Heart left ventricle (tissue), 16 donors: Measurements from ENCODE around the gene THADA. TPM values are rescaled to one million over a fixed set of nuclear protein-coding genes. Genes with fewer than 3 reads are reported as not detected.

ENCODE experiments used
- ATAC-seq, 4 donors: fragments of 200-7000 bp; cut with Tn5 transposase; one replicate each; pipeline ENCODE4 v1.9.1; 2020 to 2022; ENCODE audit warnings: moderate library complexity in 4 of 4, mild to moderate bottlenecking in 3 of 4, moderate number of reproducible peaks in 1 of 4
- DNase-seq, 5 donors: peaks; one replicate each; pipeline ENCODE4 v3.0.0-alpha.2; 2020
- H3K27ac ChIP-seq, 12 donors: fragments of 200-600 bp; sonication (generic) in 4 of 12; one replicate each; pipeline versions ENCODE4 v1.5.0 to v1.8.0; 2016 to 2022; ENCODE audit warnings: mild to moderate bottlenecking in 2 of 12
- H3K27me3 ChIP-seq, 9 donors: fragments of 200-600 bp; sonication (generic) in 2 of 9; one replicate each; pipeline versions ENCODE4 v1.5.1 to v1.8.0; 2016 to 2022; ENCODE audit warnings: mild to moderate bottlenecking in 3 of 9
- H3K36me3 ChIP-seq, 9 donors: fragments of 200-600 bp; sonication (generic) in 2 of 9; one replicate each; pipeline versions ENCODE4 v1.5.0 to v1.8.0; 2018 to 2022; ENCODE audit warnings: mild to moderate bottlenecking in 2 of 9
- H3K4me1 ChIP-seq, 12 donors: fragments of 200-600 bp; sonication (generic) in 4 of 12; one replicate each; pipeline versions ENCODE4 v1.5.0 to v1.8.0; 2016 to 2022; ENCODE audit warnings: mild to moderate bottlenecking in 3 of 12
- H3K4me3 ChIP-seq, 12 donors: fragments of 200-600 bp; sonication (generic) in 4 of 12; one replicate each; pipeline versions ENCODE4 v1.5.0 to v1.8.0; 2017 to 2022; ENCODE audit warnings: mild to moderate bottlenecking in 9 of 12, moderate library complexity in 4 of 12
- H3K9me3 ChIP-seq, 12 donors: fragments of 200-600 bp; sonication (generic) in 4 of 12; one replicate each; pipeline versions ENCODE4 v1.5.0 to v1.8.0; 2016 to 2022; ENCODE audit warnings: mild to moderate bottlenecking in 1 of 12
- POLR2A ChIP-seq, 2 donors: fragments of 450-650 bp; IDR thresholded peaks; one replicate each; pipeline ENCODE4 v1.6.1; 2017; ENCODE audit warnings: antibody characterized with exemption in 2 of 2, mild to moderate bottlenecking in 2 of 2, moderate library complexity in 2 of 2
- WGBS, 4 donors: extraction: QIAGEN DNeasy Blood & Tissue Kit in 2 of 4; methylation state at CpG; one replicate each; pipeline versions ENCODE4 v1.1.5 to v1.1.7; 2013 to 2018; 5-methylcytosine and 5-hydroxymethylcytosine counted together
- intact Hi-C, 10 donors: fragments of 100-400 bp; cut with DNase I; formaldehyde crosslinking; loops; one replicate each; pipeline versions ENCODE4 v1.11.1 to v1.14.2; 2022
- polyA plus RNA-seq, 2 donors: library from polyadenylated mRNA; stranded (reverse); fragments of 200-250 nt; gene quantifications; one replicate each; pipeline ENCODE4 v1.2.3, GENCODE V29; 2013
- total RNA-seq, 9 donors: library from RNA; depleted of rRNA in 2 of 9; stranded (reverse); fragments of >200 nt in 2 of 9; fragmentation: NEBNext Ultra II Directional in 3 of 9; extraction: Animal tissue kit (Norgen Biotek cat#: 25700) in 3 of 9; gene quantifications; one replicate each; pipeline versions ENCODE4 v1.1.0 to v1.2.4, GENCODE V29; 2016 to 2023
- TF ChIP-seq, protein P1 (sequence below), 12 donors: fragments of 200-600 bp; sonication (generic) in 4 of 12; IDR thresholded peaks; one replicate each; pipeline versions ENCODE4 v1.5.0 to v1.8.0; 2018 to 2022; ENCODE audit warnings: antibody characterized with exemption in 12 of 12, mild to moderate bottlenecking in 5 of 12
- donor health status: ischemic (EF 13 %, LVEDD 7.1; RV severe dilation, severe dysfunction).
- donor health status: healthy with polysubstance abuse.
- donor health status: DM: no; HTN: yes; CAD: no.
- donor health status: DM: no; HTN: no; CAD: no.
- donor health status: ischemic (EF 25% LVEDD 6.9; RV normal size, moderate dysfunction).
- donor health status: ischemic (EF 25% LVEDD 5.7; RV mildly dilated, moderate dysfunction).
- donor health status: healthy.
- donor health status: DM: yes; HTN: yes; CAD: no.
- donor health status: ischemic (EF 35%, LVEDD 5.7; RV mildly dilated, moderate dysfunction).
- donor health status: nonischemic (EF 11% LVEDD 7.7; RV severe dilation, severe dysfunction).
- donor health status: DM: yes; HTN: yes; CAD: no.
- donor health status: PGD.
- donor health status: ischemic (EF 29% LVEDD 5.4; RV normal size, mild dysfunction).
- donor health status: nonischemic (EF 23%, LVEDD 6.1; RV moderate dilation, normal function).

Gene THADA
- total and polyA plus RNA-seq, 11 donors = 6.8 to 21.4 (median 13.0) TPM

DNA sequence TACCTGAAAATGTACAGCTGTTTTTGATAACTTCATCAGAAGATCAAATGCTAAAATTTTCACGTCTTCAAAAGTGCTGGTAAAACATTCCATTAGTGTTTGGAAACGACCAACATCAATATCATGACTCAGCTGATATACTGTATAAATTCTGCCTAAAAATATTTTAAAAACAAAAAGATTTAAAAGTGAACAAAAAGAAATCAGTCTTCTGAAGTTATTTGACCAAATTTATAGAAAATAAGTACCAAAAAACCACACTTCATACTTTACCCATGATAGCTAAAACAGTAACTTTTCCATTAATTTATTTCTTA is 35.6 kb downstream of the THADA start:
- 82 to 90% (median 86%) methylated on average over 2 of the region's 2 CpGs for WGBS, 4 donors
- no peak for ATAC-seq
- H3K36me3 ChIP-seq = peaks cover 0 to 99% (median 85%) of the 10 kb centered on the region in 9 donors

DNA sequence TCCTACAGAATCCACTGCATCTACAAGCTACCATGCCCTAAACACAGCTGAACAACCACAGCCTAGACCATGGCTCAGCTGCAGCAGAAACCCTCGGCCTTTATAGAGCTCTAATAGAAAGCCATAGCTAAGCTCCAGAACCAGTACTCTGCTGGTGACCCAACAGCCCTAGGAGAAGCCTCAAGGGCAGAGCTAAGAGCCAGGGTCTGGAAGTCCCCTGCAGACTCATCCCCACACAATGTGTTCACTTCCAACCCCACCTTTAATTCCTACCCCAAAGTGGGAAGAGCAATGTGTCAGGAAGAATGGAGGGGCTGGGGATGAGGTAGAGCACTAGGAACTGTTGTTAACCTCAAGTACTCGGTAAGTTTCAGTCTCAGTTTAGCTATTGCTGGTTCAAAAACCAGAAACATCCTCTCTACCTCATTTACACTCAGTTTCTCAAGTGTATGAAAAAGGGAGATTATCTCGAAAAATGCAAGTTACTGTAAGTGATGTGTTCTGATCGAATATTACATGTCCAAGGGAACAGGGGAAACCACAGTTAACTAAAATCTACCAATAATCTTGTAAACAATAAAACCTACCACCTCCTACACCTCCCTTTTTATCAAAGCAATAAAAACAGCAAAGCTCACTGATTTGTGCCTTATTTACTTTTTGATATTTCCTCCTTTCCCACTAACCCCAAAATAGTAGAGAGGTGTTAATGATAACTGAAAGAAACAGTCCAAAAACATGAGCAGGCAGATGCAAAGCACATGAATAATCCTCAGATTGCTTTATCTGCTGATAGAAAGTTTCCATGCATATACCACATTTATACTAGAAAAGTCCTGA is 36.2 kb downstream of the THADA start:
- WGBS, 4 donors = 90 to 97% (median 94%) methylated on average over 4 of the region's 4 CpGs
- H3K27me3 ChIP-seq = no peaks in the 10 kb centered on the region
- H3K4me3 ChIP-seq = no peak overlapping the region
- no peak for ATAC-seq
- peaks cover 0 to 4% (median 0%) of the 10 kb centered on the region in 12 donors for H3K4me1 ChIP-seq
- TF ChIP-seq, protein P1, sequence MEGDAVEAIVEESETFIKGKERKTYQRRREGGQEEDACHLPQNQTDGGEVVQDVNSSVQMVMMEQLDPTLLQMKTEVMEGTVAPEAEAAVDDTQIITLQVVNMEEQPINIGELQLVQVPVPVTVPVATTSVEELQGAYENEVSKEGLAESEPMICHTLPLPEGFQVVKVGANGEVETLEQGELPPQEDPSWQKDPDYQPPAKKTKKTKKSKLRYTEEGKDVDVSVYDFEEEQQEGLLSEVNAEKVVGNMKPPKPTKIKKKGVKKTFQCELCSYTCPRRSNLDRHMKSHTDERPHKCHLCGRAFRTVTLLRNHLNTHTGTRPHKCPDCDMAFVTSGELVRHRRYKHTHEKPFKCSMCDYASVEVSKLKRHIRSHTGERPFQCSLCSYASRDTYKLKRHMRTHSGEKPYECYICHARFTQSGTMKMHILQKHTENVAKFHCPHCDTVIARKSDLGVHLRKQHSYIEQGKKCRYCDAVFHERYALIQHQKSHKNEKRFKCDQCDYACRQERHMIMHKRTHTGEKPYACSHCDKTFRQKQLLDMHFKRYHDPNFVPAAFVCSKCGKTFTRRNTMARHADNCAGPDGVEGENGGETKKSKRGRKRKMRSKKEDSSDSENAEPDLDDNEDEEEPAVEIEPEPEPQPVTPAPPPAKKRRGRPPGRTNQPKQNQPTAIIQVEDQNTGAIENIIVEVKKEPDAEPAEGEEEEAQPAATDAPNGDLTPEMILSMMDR (IDR thresholded peaks at IDR 0.05) = no peak
- no peak for TF ChIP-seq POLR2A (IDR thresholded peaks at IDR 0.05)
- H3K36me3 ChIP-seq = peaks cover 0 to 99% (median 80%) of the 10 kb centered on the region in 9 donors
- peak overlapping the region in 1 of 12 donors; percentile 8 for H3K27ac ChIP-seq
- H3K9me3 ChIP-seq = no peaks in the 10 kb centered on the region
- intact Hi-C loops = no loop called here
- DNase-seq = no peak

More for the DNA sequence above, 35.6 kb downstream of the THADA start:
- Histone ChIP-seq H3K27ac (no peak overlapping the region), H3K4me3 (no peak overlapping the region), H3K9me3 (no peaks in the 10 kb centered on the region), H3K4me1 (peaks cover 0 to 4% (median 0%) of the 10 kb centered on the region in 12 donors), H3K27me3 (no peaks in the 10 kb centered on the region)
- TF ChIP-seq POLR2A (IDR thresholded peaks at IDR 0.05) = no peak
- TF ChIP-seq, protein P1 (IDR thresholded peaks at IDR 0.05) = no peak
- intact Hi-C loops = no loop called here
- no peak for DNase-seq

DNA sequence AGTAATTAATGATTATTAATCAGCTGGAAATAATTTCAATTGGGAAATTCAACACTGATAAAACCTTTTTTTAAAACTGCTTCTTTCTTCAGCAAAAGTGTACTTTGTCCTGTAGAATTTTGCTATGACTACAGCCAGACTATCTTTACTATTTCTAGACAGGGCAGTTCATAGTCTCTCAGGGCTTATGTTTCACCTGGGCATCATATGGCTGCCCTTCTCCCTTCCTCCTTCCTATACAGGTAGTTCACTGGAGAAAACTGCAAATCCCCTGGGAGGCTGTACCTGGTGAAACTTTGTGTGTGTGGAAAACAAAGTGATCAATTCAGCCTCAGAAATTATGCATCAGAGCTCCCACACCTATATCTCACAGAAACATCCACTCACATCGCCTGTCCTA is 38.6 kb downstream of the THADA start:
- TF ChIP-seq POLR2A (IDR thresholded peaks at IDR 0.05) = no peak
- TF ChIP-seq, protein P1 (IDR thresholded peaks at IDR 0.05) = no peak
- Histone ChIP-seq H3K27me3 (no peaks in the 10 kb centered on the region), H3K36me3 (peaks cover 0 to 98% (median 59%) of the 10 kb centered on the region in 9 donors), H3K9me3 (no peaks in the 10 kb centered on the region), H3K27ac (no peak overlapping the region), H3K4me3 (no peak overlapping the region), H3K4me1 (peaks cover 0 to 8% (median 0%) of the 10 kb centered on the region in 12 donors)
- DNase-seq (no peak), ATAC-seq (no peak)
- WGBS, 4 donors = 91 to 100% (median 96%) methylated on average over 1 of the region's 1 CpG
- intact Hi-C loops = no loop called here

DNA sequence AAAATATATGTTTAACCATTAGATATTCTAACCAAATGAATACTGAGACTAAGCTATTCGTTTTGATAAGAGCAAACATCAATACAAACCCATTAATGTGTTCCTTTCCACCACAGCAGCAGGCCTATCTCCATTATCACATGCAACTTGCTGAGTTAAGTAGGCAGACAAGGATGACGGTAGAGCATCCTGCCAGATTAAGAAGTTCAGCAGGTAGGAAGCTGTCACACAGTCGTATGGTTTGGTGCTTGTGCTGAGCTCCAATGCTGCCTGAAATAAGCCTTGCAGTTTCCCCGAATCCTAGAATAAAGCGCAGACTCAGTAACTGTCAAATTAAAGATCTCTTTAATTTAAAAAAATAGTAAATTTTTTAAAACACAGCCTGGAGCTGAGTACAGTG is 39.6 kb downstream of the THADA start:
- H3K36me3 ChIP-seq = peaks cover 0 to 99% (median 63%) of the 10 kb centered on the region in 9 donors
- peaks cover 0 to 8% (median 0%) of the 10 kb centered on the region in 12 donors for H3K4me1 ChIP-seq
- H3K4me3 ChIP-seq = no peak overlapping the region
- intact Hi-C loops = no loop called here
- H3K27ac ChIP-seq = no peak overlapping the region
- no peak for DNase-seq
- ATAC-seq = no peak
- no peaks in the 10 kb centered on the region for H3K9me3 ChIP-seq
- WGBS, 4 donors = 85 to 92% (median 89%) methylated on average over 5 of the region's 5 CpGs
- TF ChIP-seq, protein P1 (IDR thresholded peaks at IDR 0.05) = no peak
- TF ChIP-seq POLR2A (IDR thresholded peaks at IDR 0.05) = no peak
- no peaks in the 10 kb centered on the region for H3K27me3 ChIP-seq
